Measurements from ENCODE around the gene ITCH.
A peak's percentile ranks its signal among the peaks of the same experiment; 100 is the strongest.

ITCH gene

DNA sequence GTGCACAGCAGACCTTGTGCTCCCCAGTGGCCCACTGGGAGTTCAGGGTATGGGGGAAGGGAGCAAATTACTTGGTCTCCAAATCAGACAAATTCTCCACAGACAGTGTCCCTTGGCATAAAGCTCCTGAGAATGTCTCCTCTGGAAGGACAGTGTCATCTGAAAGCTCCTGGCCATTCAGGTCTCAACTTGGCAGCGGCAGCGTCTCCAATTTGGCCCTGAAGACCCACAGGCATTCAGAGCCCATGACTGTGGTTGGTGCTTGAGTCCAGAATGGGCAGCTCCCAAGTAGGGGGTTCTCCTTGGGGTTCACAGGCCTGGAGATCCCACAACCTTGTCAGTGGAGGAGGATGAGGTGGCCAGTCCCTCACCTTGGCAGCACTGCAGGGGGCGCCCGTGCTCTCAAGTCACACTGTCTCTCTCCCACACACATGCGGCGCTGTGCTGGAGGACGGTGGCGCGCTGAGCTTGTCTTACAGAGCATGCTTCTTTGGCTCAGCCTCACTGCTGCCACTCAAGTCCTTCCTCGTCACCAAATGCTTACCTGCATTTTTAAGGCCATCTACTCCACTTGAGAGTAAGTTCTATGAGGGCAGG lies 173.8 kb downstream of the ITCH start:
- peak; percentile 55 for DNase-seq

DNA sequence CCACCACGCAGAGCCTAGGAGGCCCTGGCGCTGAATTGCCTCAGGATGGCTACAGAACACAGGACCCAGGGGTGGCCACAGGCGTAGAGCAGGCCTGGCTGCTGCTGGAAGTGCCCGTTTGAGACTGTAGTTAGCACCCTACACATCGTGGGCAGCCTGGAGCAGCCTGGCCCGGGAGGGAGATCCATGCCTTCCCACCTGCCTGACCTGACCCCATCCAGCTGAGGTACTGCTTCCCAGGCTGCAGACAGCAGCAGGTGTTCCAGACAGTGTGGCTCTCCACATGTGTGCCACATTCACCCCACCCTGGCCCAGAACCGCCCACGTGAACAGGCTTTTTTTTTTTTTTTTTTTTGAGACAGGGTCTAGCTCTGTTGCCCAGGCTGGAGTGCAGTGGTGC lies 174.6 kb downstream of the ITCH start:
- DNase-seq: no peak

DNA sequence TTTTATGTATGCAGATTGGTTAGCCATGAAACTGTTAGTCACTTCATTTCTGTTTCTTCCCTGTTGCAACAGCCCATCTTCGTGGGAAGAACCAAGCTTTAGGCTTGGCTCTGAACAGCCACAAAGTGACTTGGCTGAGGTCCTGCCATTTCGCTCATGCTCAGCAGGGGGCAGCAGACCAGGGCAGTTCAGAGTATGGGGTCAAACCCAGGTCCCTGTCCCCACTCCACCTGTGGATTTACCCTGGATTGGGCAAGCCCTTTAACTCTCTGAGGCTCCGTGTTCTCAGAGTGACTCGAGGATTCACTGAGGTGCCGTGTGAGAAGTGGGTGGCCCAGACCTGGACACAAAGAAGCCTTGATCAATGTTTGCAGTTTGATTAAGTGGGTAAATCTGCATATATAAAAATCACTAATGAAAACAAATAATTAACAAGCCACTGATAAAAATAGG lies 175.6 kb downstream of the ITCH start:
- DNase-seq: peak; percentile 57

DNA sequence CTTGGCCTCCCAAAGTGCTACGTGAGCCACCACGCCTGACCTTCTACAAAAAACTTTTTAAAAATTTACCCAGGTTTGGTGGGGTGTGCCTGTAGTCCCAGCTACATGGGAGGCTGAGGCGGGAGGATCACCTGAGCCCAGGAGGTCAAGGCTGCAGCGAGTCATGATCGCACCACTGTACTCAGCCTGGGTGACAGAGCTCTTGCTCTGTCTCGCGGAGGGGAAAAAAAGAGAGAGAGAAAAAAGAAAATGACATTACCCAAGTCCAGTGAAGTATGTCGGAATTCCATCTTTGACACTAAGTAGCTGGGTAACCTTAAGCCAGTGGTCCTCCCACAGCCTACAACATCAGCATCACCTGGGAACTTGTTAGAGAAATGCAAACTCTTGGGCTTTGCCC lies 176.7 kb downstream of the ITCH start:
- no peak for DNase-seq

DNA sequence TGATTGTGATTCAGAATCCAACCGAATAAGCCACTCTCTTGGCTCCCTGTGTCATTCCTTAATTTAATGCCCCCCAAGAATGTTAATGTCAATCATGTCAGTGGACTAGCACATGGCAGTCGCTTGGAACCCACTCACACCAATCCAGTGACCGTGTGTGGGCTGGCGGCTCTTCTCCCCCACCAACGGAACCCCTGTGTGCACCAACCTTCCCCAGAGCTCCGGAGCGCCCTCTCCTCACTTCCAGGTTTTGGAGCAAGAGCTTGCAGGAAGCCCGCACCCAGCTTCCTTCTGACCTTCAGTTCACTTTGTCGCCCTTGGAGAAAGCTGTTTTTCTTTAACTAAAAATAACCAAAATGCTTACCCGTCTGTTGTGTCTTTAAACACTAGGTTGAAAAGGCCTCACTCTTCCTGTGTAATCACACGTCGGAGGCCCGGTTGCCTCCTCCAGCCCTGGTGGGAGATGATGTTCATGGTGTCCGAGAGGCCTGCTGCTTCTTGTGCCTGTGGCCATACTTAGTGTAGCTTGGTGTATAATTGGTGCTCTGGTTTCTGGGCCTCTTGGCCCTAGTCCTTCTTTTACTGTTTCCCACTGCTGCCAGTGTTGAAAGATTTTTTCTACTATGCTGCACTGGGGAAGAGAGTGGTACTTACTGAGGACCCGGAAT lies 177.7 kb downstream of the ITCH start:
- DNase-seq: no peak

DNA sequence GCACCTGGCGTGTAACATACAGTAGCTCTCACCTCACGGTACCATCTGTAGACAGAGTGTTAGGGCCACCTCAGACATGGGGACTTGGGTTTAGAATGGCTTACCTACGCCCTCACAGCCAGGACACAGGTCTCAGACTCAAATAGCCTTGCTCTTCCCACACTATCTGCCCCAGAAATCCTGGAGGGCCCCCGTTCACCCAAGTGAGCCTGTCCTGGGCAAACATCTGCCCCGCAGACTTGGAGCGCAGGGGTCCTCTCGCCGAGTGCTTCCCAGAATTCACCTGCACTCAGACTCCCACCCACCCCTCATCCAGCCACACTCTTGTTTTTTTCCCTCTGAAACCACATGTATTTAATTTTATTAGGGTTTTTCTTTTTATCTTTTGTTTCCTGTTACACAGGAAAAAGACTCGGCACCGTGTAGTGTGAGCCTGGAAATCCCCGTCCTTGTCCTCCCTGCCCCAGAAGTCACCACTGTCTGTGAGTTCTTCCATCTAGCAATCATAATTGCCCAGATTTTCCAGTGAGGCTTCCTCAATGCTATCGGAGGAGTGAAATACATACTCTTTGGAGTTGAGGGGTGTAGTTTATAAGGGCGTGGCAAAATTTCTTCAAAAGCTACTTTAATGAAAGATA lies 178.3 kb downstream of the ITCH start:
- no peak for DNase-seq

DNA sequence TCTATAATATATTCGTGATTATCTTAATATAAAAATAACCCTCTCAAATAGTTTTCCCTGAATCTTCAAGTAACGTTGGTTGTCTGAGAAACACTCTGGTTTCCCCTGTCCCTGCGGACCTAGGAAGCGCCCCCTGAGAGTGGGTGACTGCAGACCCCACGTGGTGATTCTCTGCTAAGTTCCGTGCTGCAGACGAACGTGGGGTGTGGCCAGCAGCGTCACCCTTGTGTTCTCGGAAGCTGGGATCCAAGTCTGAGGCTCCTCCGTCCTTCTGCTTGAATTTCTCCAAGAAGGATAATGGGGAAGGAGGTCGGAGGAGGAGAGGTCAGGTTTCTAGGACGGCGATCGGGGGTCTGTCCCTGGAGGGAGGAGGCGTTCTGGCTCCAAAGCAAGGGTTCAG lies 178.8 kb downstream of the ITCH start:
- no peak for DNase-seq

DNA sequence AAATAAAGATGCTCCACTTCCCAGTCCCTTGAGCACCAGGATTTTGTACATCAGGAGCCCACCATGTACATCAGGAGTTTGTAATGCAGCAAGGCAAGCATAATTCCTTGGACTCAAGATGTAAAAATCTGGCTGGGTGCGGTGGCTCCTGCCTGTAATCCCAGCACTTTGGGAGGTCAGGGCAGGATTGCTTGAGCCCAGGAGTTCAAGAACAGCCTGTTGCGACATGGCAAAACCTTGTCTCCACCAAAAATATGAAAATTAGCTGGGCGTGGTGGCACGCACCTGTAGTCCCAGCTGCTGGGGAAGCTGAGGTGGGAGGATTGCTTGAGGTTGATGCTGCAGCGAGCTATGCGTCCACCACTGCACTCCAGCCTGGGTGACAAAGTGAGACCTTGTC lies 179.4 kb downstream of the ITCH start:
- DNase-seq: no peak

DNA sequence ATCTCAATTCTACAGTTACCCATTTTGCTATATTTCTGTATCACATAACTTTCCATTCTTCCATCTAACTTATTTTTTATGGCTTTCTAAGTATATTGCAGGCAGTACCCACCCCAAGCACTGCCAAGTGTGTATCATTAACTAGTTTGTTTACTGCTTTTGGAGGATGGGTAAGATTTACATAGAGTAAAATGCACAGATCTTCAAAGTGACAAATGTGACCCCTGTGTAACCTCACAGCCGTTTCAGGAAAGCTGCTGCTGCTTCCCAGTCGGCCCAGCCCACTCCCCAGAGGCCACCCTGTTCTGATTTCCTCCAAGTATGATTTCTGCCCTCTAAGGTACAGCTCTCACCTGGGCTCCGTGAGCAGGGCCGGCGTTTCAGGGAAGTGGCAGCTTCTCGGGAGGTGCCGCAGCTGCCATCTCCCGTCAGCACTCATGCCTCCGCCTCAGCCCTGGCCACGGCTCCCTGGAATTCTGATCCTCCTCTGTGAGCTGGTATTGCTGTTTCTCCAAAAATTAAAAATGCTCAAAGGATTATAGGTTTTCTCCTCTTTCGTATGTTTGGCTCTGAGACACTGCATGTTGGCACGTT lies 180.5 kb downstream of the ITCH start:
- no peak for DNase-seq

DNA sequence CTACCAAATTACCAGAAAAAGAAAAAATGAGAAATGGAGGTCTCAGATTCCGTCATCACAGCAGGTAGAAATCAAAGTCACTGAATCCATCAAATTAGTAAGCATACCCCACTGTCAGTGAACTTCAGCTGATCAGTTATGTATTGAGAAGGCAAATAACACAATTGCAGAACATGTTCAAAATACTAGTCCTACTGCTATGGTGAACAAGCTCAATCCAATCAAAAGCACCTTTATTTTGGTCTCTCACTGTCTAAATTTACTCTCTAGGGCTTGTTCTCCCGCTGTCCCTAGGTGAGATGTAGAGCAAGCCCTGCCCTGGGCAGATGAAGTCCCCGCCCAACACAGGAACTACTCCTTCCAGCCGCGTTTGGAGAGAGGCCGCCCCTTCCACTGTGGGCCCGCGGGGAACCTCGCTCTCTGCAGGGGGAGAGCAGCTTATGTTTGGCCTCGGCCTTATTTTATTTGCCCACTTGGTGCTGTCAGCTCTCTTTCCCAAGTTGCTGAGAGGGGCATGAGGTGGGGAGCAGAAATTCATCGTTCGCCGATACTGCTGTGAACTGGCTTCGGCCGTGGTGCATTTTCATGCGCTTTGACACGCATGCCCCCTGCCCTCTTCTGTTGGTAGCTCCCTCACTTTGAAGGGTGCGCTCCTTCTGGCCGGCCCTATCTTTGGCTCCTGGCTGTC lies 181.2 kb downstream of the ITCH start:
- peak; percentile 24 for DNase-seq

DNA sequence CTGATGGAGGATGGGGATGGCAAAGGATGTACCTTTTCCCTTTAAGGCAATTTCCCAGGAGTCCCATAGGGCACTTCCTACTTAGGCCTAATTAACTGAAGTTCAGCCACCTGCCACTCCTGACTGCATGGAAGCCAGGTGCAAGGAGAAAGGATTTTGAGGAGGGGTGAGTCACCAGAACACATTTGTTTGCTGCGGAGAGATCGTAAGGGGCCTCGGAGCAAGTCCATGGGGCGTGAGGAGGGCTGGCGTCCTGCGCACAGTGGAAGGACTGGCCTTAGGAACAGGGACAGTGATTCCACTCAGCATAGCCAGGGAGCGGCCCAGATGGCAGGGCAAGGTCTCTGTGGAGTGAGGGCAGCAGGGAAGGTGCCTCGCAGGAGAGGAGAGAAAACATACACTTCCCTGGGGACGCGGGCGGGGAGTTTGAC lies 183.7 kb downstream of the ITCH start:
- DNase-seq: no peak

DNA sequence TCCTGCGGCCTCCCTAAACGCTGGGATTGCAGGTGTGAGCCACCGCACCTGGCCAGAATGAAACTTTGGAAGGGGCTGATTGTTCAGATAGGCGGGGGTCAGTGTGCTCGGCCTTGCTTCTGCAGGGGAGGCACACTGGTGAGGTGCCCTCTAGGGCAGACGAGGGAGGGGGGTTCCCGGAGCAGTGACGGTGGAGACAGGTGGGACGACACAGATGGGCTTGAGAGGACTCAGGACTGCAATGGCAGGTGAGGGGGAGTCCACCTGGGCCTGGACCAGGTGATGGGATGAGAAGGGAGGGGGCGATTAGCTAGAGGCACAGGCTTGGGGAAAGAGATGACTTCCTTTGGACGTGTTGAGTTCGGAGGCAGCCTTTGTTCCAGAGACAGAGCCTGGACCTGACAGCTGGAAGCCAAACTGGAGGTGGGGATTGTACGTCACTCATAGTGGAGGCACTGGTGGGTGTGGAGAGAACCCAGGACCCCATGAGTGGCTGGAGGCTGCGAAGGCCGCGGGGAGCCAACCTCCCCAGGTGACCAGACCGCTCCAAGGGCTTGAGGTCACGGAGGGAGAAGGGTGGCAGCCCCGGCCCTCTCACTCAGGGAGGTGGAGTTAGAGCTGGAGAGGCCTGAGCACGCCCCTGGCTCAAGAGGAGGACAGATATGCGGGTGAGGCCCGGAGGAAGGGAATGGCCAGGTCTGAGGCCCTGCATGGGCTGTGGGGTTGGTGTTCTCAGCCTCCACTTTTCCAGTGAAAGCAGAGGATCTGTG lies 185.0 kb downstream of the ITCH start:
- no peak for DNase-seq

DNA sequence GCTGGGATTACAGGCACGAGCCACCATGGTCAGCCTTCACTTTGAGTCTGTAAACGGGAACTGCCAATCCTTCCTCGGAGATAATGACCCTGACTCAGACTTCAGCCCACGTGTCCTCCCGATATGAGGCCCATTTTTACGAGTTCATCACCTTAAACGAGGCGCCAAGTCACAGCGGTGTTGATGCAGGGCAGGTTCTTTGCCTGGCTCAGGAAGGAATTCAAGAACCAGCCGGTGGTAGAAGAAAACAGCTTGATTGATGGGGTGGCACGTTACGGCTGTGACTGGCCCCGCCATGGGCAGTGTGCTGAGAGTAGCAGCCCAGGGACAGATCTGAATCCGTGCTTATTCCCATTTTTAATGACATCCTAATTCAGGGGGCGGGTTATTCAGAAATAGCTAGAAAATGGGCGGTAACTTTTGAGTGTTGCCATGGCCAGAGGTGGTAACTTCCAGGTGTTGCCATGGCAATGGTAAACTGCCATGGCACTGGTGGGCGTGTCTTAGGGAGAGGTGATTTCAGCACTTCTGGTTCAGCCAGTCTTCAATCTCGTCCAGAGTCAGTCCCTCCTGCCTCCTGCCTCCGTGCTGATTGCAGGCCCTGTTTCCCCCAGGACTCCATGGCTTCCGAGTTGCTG lies 186.3 kb downstream of the ITCH start:
- no peak for DNase-seq

DNA sequence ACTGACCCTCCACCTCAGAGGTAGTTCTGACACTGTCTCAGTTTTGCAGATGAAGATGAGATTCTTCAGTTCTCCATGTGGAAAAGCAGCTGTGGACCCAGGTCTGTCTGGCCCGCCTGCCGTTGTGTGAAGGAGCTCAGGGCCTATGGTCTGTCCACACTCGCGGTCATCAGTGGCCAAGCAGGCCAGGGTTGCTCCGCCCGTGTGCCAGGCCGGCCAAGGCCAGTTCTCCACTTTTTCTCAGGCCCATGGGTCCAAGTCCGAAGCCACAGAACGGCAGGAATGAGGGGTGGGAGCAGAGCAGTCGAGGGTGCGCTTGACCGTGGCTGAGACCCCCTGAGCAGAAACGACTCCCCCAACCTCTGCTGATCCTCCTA lies 186.8 kb downstream of the ITCH start:
- DNase-seq: no peak

DNA sequence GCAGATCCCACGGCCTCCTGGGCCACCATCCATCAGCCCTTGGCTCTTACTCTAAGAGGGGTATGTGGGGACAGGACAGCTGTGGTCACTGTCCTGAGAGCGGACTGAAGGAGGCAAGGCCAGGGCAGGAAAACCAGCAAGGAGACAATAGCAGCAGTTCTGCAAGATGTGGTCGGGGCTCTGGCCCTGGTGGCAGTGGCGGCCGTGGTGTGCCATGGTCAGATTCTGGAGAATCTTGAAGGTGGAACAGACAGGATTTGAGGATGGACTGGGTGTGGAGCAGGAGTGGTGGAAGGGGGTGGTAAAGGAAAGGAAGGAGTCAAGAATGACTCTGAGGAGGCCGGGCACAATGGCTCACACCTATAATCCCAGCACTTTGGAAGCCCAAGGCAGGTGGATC lies 189.5 kb downstream of the ITCH start:
- no peak for DNase-seq

DNA sequence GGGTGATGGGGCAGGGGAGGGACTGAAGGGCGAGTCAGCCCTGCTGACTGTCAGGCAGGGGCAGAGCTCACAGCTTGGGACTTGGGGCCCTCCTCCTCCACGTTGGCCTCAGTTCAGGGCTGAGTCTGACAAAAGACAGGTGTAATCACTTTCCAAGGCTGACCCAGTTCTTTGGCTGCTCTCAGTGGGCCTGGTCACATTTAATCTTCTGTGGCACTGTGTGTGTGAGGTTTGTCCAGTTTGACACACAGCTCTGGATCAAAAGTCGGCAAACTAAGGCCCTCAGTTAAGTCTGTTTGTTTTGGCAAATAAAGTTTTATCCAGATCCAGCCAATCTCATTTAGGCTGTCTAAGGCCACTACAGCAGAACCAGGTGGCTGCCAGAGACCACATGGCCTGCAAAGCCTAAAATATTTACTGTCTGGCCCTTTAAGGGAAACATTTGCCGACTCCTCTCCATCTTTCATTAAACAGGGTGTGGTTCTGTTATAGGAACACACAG lies 190.3 kb downstream of the ITCH start:
- DNase-seq: no peak

DNA sequence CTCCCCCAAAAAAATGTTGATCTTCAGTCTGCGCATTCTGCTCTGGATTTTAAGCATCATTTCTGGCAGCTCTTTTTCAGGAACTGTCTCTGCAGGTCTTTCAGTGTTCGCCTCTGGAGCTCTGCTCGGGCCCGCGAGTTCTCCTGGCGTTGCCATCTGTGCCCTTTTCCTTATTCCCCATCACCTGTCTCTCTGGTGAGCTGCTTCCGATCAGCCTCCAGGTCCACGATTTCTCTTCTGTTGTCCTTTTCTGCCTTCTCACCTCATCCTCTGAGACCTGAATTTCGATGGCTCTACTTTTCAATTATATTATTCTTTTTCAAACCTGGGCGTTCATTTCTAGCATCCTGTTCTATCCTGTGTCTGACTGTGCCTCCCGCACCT lies 194.9 kb downstream of the ITCH start:
- no peak for DNase-seq

DNA sequence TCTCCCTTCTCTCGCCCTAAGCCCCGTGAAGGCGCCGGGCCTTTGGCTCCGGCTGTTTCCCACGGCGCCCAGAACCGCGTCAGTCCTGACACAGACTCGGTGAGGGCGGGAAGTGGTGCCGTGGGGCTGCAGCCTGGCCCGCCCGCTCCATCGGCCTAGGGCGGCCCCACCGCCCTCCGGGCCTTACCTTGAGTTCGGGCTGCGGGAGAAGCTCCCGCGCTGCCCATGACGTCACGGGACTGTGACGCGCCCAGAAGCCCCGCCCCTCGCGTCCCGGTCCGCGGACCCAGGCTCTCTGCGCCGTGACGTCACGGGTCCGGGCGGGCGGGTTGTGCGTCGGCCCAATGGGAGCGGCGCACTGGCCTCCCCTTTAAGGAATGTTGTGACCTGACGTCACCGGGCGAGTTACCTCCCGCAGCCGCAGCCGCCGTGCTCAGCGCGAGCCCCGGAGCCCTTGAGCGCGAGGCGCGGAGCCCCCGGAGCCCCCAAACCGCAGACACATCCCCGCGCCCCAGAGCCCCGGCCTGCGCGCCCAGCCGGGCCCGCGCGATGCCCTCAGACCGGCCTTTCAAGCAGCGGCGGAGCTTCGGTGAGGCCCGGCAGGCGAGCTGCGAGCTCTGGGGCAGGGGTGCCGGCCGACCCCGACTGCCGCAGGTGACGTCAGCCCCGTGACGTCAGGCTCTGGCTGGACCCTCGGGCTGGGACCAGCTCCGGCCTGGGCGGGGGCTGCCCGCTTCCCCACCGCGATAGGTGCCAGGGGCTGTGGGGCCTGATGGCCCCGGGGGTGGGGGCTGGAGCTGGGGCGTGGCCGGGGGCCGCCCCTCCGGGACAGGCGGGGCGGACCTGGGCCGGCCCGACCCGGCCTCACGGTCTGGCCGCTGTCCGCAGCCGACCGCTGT lies 195.5 kb downstream of the ITCH start, which contains the start of gene MAP1LC3A:
Gene MAP1LC3A (plus strand): TSS at position 399 of the 899 bp plus-strand sequence. CDS start 151 bp downstream, at position 550.
- DNase-seq: peak; percentile 96

DNA sequence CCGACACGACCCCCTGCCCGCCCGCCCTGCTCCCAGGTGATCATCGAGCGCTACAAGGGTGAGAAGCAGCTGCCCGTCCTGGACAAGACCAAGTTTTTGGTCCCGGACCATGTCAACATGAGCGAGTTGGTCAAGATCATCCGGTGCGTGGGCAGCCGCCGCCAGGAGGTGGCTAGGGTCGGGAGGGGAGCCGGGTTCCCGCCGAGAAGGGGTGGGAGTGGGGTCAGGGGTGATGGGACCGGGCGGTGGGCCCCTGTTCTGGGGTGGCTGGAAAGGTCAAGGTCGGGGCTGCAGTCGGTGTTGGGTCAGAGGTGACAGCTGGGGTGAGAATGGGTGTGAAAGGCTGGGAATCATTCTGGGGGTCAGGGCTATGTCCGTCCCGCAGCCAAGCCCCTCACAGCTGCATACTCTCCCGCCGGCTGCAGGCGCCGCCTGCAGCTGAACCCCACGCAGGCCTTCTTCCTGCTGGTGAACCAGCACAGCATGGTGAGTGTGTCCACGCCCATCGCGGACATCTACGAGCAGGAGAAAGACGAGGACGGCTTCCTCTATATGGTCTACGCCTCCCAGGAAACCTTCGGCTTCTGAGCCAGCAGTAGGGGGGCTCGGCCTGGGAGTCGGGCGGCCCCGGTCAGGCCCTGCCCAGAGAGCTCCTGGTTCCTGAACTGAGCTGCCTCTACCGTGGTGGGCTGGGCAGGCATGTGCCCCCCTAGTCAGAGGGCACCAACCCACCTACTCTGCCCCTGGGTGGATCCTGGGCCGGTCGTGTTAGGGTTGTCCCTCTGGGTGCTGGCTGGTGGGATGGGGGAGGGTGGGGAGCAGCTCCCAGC lies 196.5 kb downstream of the ITCH start:
- no peak for DNase-seq

DNA sequence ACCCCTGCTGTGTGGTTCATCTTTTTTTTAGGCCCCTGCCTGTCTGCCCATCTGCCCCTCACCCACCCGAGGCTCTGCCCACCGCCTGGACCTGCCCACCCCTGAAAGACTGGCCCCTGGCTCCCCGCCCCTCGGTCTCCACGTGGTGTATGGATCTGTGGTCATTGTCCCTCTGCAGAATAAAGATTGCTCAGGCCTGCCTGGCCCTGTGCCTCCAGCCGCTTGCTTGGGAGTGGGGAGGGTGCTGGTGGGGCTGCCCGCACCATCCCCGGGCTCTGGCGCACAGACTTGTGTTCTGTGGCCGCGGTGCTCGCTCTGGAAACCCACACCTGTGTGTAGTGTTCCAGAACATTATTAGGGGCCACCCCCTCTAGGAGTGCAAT lies 197.1 kb downstream of the ITCH start:
- no peak for DNase-seq
